HCT116 (cell line): ENCODE data around the gene PTN. TPM values are rescaled to one million over a fixed set of nuclear protein-coding genes. Genes with fewer than 3 reads are reported as not detected.

ENCODE experiments used
- ATAC-seq: fragments of 200-7000 bp; cut with Tn5 transposase; 2 replicates; pipeline ENCODE4 v1.9.1; 2020; ENCODE audit warnings: mild to moderate bottlenecking, moderate library complexity
- BruUV-seq: library from RNA; stranded (reverse); fragments of 400-500 nt; replicated peaks from 2 replicates; lab custom pipeline; 2021; lab: Mats Ljungman, UMichigan
- CTCF ChIA-PET: fragments of 300-600 bp; sonication (Branson Sonifier 250); formaldehyde crosslinking; loops from one replicate; lab custom pipeline; 2021; ENCODE audit warnings: antibody characterized with exemption; lab: Charles Lee
- POLR2A ChIA-PET: fragments of 300-600, 350-600 bp; sonication (Branson Sonifier 250); formaldehyde crosslinking; loops from one replicate; lab custom pipeline; 2021; ENCODE audit warnings: antibody characterized with exemption; lab: Charles Lee
- RAD21 ChIA-PET, 2 experiments: fragments of 300-600 bp; sonication (Branson Sonifier 250); formaldehyde crosslinking; loops; one replicate each; lab custom pipeline; 2023; ENCODE audit warnings: low total read pairs in 2 of 2; ENCODE audit not compliant: uncharacterized antibody in 2 of 2, unreplicated experiment in 2 of 2, low non-redundant PET in 1 of 2; lab: Charles Lee
- DNase-seq: peaks from one replicate; pipeline ENCODE4 v3.0.0-alpha.2; 2010; ENCODE audit warnings: low read depth, low spot score
- H2AFZ ChIP-seq: fragments of 200-600 bp; shearing (Covaris generic), sonication (generic); 2 replicates; pipeline ENCODE4 v1.6.1; 2017; ENCODE audit warnings: low read depth, mixed run types, mixed read lengths, antibody characterized with exemption, low read length; ENCODE audit not compliant: poor library complexity, severe bottlenecking
- H3K27ac ChIP-seq: 2 replicates; pipeline ENCODE4 v1.5.1; 2012; ENCODE audit warnings: low read depth, low read length
- H3K27me3 ChIP-seq: fragments of 200-600 bp; sonication (generic); 2 replicates; pipeline ENCODE4 v1.6.1; 2016; ENCODE audit warnings: mixed run types, low read length, mixed read lengths; ENCODE audit not compliant: insufficient read depth
- H3K36me3 ChIP-seq, 2 experiments: fragments of 200-500 bp in 1 of 2; fragments of 200-600 bp in 1 of 2; sonication (Bioruptor generic) in 1 of 2; sonication (generic) in 1 of 2; 2 replicates each; pipeline versions ENCODE4 v1.5.1 to v1.6.1; 2014 to 2016; ENCODE audit warnings: low read length in 2 of 2, inconsistent platforms in 1 of 2, mixed read lengths in 1 of 2, mixed run types in 1 of 2; ENCODE audit not compliant: insufficient read depth in 2 of 2, control insufficient read depth in 1 of 2
- H3K4me1 ChIP-seq, 2 experiments: fragments of 200-600 bp in 1 of 2; sonication (generic) in 1 of 2; 2 replicates each; pipeline versions ENCODE4 v1.5.1 to v1.6.1; 2012 to 2017; ENCODE audit warnings: low read length in 2 of 2, inconsistent platforms in 1 of 2, mild to moderate bottlenecking in 1 of 2, mixed read lengths in 1 of 2, mixed run types in 1 of 2, moderate library complexity in 1 of 2; ENCODE audit not compliant: insufficient read depth in 2 of 2, control insufficient read depth in 1 of 2
- H3K4me2 ChIP-seq: fragments of 200-600 bp; sonication (generic); 2 replicates; pipeline ENCODE4 v1.6.1; 2017; ENCODE audit warnings: mixed run types, low read length, mixed read lengths
- H3K4me3 ChIP-seq, 2 experiments: fragments of 200-600 bp in 1 of 2; sonication (generic) in 1 of 2; replicated peaks in 1 of 2; 2 replicates each; pipeline ENCODE4 v1.5.1; 2011 to 2016; ENCODE audit warnings: low read length in 2 of 2, control low read depth in 1 of 2, low read depth in 1 of 2, mild to moderate bottlenecking in 1 of 2, mixed read lengths in 1 of 2, mixed run types in 1 of 2
- H3K79me2 ChIP-seq: fragments of 200-600 bp; sonication (generic); 2 replicates; pipeline ENCODE4 v1.6.1; 2017; ENCODE audit warnings: mild to moderate bottlenecking, mixed run types, low read length, moderate library complexity, mixed read lengths; ENCODE audit not compliant: insufficient read depth
- H3K9ac ChIP-seq: fragments of 200-600 bp; sonication (generic); 2 replicates; pipeline ENCODE4 v1.6.1; 2016; ENCODE audit warnings: low read length, mixed read lengths
- H3K9me2 ChIP-seq: fragments of 200-600 bp; sonication (generic), shearing (Covaris generic); 2 replicates; pipeline ENCODE4 v1.6.1; 2017; ENCODE audit warnings: mixed run types, mild to moderate bottlenecking, moderate library complexity; ENCODE audit not compliant: insufficient read depth
- H3K9me3 ChIP-seq, 2 experiments: fragments of 200-500 bp in 1 of 2; fragments of 200-600 bp in 1 of 2; sonication (Bioruptor generic) in 1 of 2; sonication (generic) in 1 of 2; 2 replicates each; pipeline ENCODE4 v1.6.1; 2014 to 2017; ENCODE audit warnings: low read length in 2 of 2, mixed read lengths in 2 of 2, inconsistent platforms in 1 of 2, low read depth in 1 of 2, mild to moderate bottlenecking in 1 of 2, mixed run types in 1 of 2, moderate library complexity in 1 of 2; ENCODE audit not compliant: control insufficient read depth in 1 of 2, insufficient read depth in 1 of 2
- H4K20me1 ChIP-seq: fragments of 200-600 bp; sonication (generic), shearing (Covaris generic); 2 replicates; pipeline ENCODE4 v1.6.1; 2017; ENCODE audit warnings: mixed run types, mild to moderate bottlenecking, moderate library complexity; ENCODE audit not compliant: insufficient read depth
- ATF3 ChIP-seq: IDR thresholded peaks from 2 replicates; pipeline ENCODE4 v1.6.1; 2012
- CBX3 ChIP-seq: IDR thresholded peaks from 2 replicates; pipeline ENCODE4 v1.6.1; 2012; ENCODE audit warnings: low read depth
- CTCF ChIP-seq, 3 experiments: fragments of 200-600 bp in 1 of 3; sonication (generic) in 1 of 3; IDR thresholded peaks in 2 of 3; conservative IDR thresholded peaks in 1 of 3; 2 replicates each; pipeline ENCODE4 v1.5.1; 2012 to 2017; ENCODE audit warnings: low read depth in 2 of 3, low read length in 2 of 3, antibody characterized with exemption in 1 of 3, borderline replicate concordance in 1 of 3, control low read depth in 1 of 3, mild to moderate bottlenecking in 1 of 3, mixed read lengths in 1 of 3, mixed run types in 1 of 3, moderate library complexity in 1 of 3; ENCODE audit not compliant: insufficient read depth in 1 of 3
- EGR1 ChIP-seq: IDR thresholded peaks from 2 replicates; pipeline ENCODE4 v1.6.1; 2012; ENCODE audit warnings: low read depth
- ELF1 ChIP-seq: IDR thresholded peaks from 2 replicates; pipeline ENCODE4 v1.6.1; 2012; ENCODE audit warnings: low read depth, borderline replicate concordance
- EZH2 ChIP-seq: fragments of 200-600 bp; sonication (generic); IDR thresholded peaks from 2 replicates; pipeline ENCODE4 v1.6.1; 2017; ENCODE audit warnings: antibody characterized with exemption, mixed run types
- EZH2phosphoT487 ChIP-seq: fragments of 200-600 bp; IDR thresholded peaks from 2 replicates; pipeline ENCODE4 v1.6.1; 2018; ENCODE audit warnings: antibody characterized with exemption, borderline replicate concordance
- FOSL1 ChIP-seq: IDR thresholded peaks from 2 replicates; pipeline ENCODE4 v1.6.1; 2012; ENCODE audit warnings: low read depth
- JUND ChIP-seq: IDR thresholded peaks from 2 replicates; pipeline ENCODE4 v1.6.1; 2012
- POLR2A ChIP-seq: IDR thresholded peaks from 2 replicates; pipeline ENCODE4 v1.7.0; 2011; ENCODE audit warnings: borderline replicate concordance; ENCODE audit not compliant: insufficient read depth, insufficient read length; ENCODE audit errors: extremely low read depth
- POLR2AphosphoS5 ChIP-seq: IDR thresholded peaks from 2 replicates; pipeline ENCODE4 v1.6.1; 2011; ENCODE audit warnings: mild to moderate bottlenecking, low read depth, low read length, moderate library complexity
- RAD21 ChIP-seq: IDR thresholded peaks from 2 replicates; pipeline ENCODE4 v1.6.1; 2012; ENCODE audit warnings: low read depth, mild to moderate bottlenecking
- SIN3A ChIP-seq: IDR thresholded peaks from 2 replicates; pipeline ENCODE4 v1.6.1; 2012; ENCODE audit warnings: low read depth
- SRF ChIP-seq: IDR thresholded peaks from 2 replicates; pipeline ENCODE4 v1.6.1; 2012; ENCODE audit warnings: low read depth
- TCF7L2 ChIP-seq: IDR thresholded peaks from 2 replicates; pipeline ENCODE4 v1.7.0; 2011; ENCODE audit warnings: borderline replicate concordance, inconsistent platforms; ENCODE audit not compliant: insufficient read depth, insufficient read length; ENCODE audit errors: extremely low read depth
- YY1 ChIP-seq: IDR thresholded peaks from 2 replicates; pipeline ENCODE4 v1.6.1; 2011; ENCODE audit warnings: low read length, low read depth, moderate library complexity, mild to moderate bottlenecking; ENCODE audit not compliant: insufficient replicate concordance; ENCODE audit errors: extremely low read depth
- ZFX ChIP-seq: fragments of 450-650 bp; IDR thresholded peaks from 2 replicates; pipeline ENCODE4 v1.6.1; 2017
- ZNF274 ChIP-seq: fragments of 200-500 bp; sonication (Bioruptor generic); IDR thresholded peaks from 2 replicates; pipeline ENCODE4 v1.6.1; 2014; ENCODE audit warnings: mild to moderate bottlenecking, low read depth, low read length, inconsistent platforms
- intact Hi-C: fragments of 100-400 bp; cut with micrococcal nuclease; formaldehyde crosslinking; loops from 2 replicates; pipeline ENCODE4 v1.10.0; 2022
- total RNA-seq: library from RNA; stranded (reverse); gene quantifications from one replicate; pipeline ENCODE4 v1.2.1, GENCODE V29; 2021; ENCODE audit not compliant: unreplicated experiment
- TF ChIP-seq, protein P1 (sequence below): IDR thresholded peaks from 2 replicates; pipeline ENCODE4 v1.6.1; 2011; ENCODE audit warnings: mild to moderate bottlenecking, low read length, moderate library complexity; ENCODE audit not compliant: insufficient replicate concordance; ENCODE audit errors: extremely low read depth

The PTN gene
- total RNA-seq, 1 experiment from 2014 or later, result not detected

GRCh38 chr7:137328373-137329120 lies 15.0 kb downstream of the PTN start:
- no peak overlapping the region for H3K27ac ChIP-seq
- no peak overlapping the region for H3K4me3 ChIP-seq
- no peaks in the 10 kb centered on the region for H3K9me2 ChIP-seq
- ATAC-seq (no peak), DNase-seq (no peak)
- no peaks in the 10 kb centered on the region; a peak in 2 of 4 replicates for H3K9me3 ChIP-seq
- BruUV-seq, result no TSS peak
- ChIA-PET RAD21 (no interaction called here), CTCF (interaction anchor here (0.6 kb wide), 1 partner anchor 363 kb away, joined by 3 read pairs; no protein-coding TSS in a partner anchor), POLR2A (no interaction called here)
- H3K36me3 ChIP-seq, result no peaks in the 10 kb centered on the region
- intact Hi-C loops, result no loop called here
- no peak overlapping the region for H3K9ac ChIP-seq
- H4K20me1 ChIP-seq, result no peaks in the 10 kb centered on the region
- no peaks in the 10 kb centered on the region for H3K27me3 ChIP-seq
- H3K4me1 ChIP-seq, result no peaks in the 10 kb centered on the region
- H3K79me2 ChIP-seq, result no peaks in the 10 kb centered on the region
- no peak overlapping the region for H2AFZ ChIP-seq
- TF ChIP-seq CTCF (IDR thresholded peaks at IDR 0.05 in 2 of 3, conservative IDR thresholded peaks at IDR 0.05 in 1 of 3; ENCODE audit: borderline replicate concordance in 1 of 3, insufficient read depth in 1 of 3, low read depth in 2 of 3, low read length in 2 of 3), result no peak
- TF ChIP-seq ATF3, result no peak
- no peak for TF ChIP-seq YY1
- TF ChIP-seq, protein P1, sequence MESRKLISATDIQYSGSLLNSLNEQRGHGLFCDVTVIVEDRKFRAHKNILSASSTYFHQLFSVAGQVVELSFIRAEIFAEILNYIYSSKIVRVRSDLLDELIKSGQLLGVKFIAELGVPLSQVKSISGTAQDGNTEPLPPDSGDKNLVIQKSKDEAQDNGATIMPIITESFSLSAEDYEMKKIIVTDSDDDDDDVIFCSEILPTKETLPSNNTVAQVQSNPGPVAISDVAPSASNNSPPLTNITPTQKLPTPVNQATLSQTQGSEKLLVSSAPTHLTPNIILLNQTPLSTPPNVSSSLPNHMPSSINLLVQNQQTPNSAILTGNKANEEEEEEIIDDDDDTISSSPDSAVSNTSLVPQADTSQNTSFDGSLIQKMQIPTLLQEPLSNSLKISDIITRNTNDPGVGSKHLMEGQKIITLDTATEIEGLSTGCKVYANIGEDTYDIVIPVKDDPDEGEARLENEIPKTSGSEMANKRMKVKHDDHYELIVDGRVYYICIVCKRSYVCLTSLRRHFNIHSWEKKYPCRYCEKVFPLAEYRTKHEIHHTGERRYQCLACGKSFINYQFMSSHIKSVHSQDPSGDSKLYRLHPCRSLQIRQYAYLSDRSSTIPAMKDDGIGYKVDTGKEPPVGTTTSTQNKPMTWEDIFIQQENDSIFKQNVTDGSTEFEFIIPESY, result no peak
- no peak for TF ChIP-seq ZFX
- no peak for TF ChIP-seq ZNF274
- TF ChIP-seq SRF, result no peak
- TF ChIP-seq JUND, result no peak
- no peak for TF ChIP-seq EZH2phosphoT487
- no peak for TF ChIP-seq POLR2A
- TF ChIP-seq FOSL1, result no peak
- TF ChIP-seq TCF7L2, result no peak
- TF ChIP-seq POLR2AphosphoS5, result no peak
- no peak for TF ChIP-seq SIN3A
- TF ChIP-seq CBX3, result no peak
- no peak for TF ChIP-seq EZH2
- no peak for TF ChIP-seq RAD21
- no peak for TF ChIP-seq EGR1
- no peak for TF ChIP-seq ELF1
- no peak overlapping the region for H3K4me2 ChIP-seq
